ENCODE measurements around the gene USP34. TPM values are rescaled to one million over a fixed set of nuclear protein-coding genes. Genes with fewer than 3 reads are reported as not detected.
A peak's percentile ranks its signal among the peaks of the same experiment; 100 is the strongest.

The USP34 gene
- total and polyA plus RNA-seq, 2 of the 4 experiments (the other 2 are of a cell fraction), result 34.7 to 128 TPM

GRCh38 chr2:61220768-61221167, 250.1 kb downstream of the USP34 start:
- peak; percentile 79 for ATAC-seq (ENCODE audit: low read depth)
- no peak overlapping the region for H3K14ac ChIP-seq (replicated peaks; ENCODE audit: low read depth, low read length)
- H3K36me3 ChIP-seq (ENCODE audit: control insufficient read depth, insufficient read depth, low read length), result peaks cover 20% of the 10 kb centered on the region
- H3K23ac ChIP-seq (ENCODE audit: low read depth, low read length), result 0 out of 2 replicates have a peak overlapping the region, but pooled peaks have one; percentile 36
- H2BK20ac ChIP-seq (ENCODE audit: low read depth, low read length), result no peak overlapping the region
- no peak overlapping the region for H2AFZ ChIP-seq (replicated peaks; ENCODE audit: low read length, poor library complexity)
- dilution Hi-C loops (cut with HindIII; ENCODE audit: low sequenced_read_pairs, unreplicated experiment) (no loop called here), in situ Hi-C loops (cut with MboI; ENCODE audit: low sequenced_read_pairs) (no loop called here), intact Hi-C loops (cut with micrococcal nuclease) (no loop called here)
- H3K9me1 ChIP-seq (ENCODE audit: insufficient read depth, low read length), result peaks cover 5% of the 10 kb centered on the region; the same call in 1 of the 2 replicates
- WGBS, 2 experiments (ENCODE audit: extremely low coverage in 2 of 2, insufficient read length in 1 of 2), result no CpG with 5 or more reads among the region's 2 CpGs
- H3K4me2 ChIP-seq (ENCODE audit: low read depth, low read length), result no peak overlapping the region
- H3K18ac ChIP-seq (ENCODE audit: low read depth, low read length), result no peak overlapping the region
- no peak overlapping the region for H4K5ac ChIP-seq (ENCODE audit: low read depth, low read length)
- TF ChIP-seq CHD1 (IDR thresholded peaks at IDR 0.05; ENCODE audit: low read depth, low read length) (no peak), SMC3 (IDR thresholded peaks at IDR 0.05; ENCODE audit: low read depth, low read length) (no peak), CTCF (conservative IDR thresholded peaks at IDR 0.05; ENCODE audit: low read depth, low read length) (no peak), NFE2L2 (IDR thresholded peaks at IDR 0.05; ENCODE audit: low read depth, low read length) (no peak), ELK1 (IDR thresholded peaks at IDR 0.05; ENCODE audit: borderline replicate concordance, low read depth, low read length) (no peak), RCOR1 (IDR thresholded peaks at IDR 0.05; ENCODE audit: insufficient replicate concordance, low read length) (no peak), MAZ (IDR thresholded peaks at IDR 0.05; ENCODE audit: borderline replicate concordance, low read depth, low read length) (no peak), MAFK (IDR thresholded peaks at IDR 0.05; ENCODE audit: low read depth, low read length) (no peak; the same call in 1 of the 2 replicates), RFX5 (IDR thresholded peaks at IDR 0.05; ENCODE audit: low read depth, low read length) (no peak), POLR2A (IDR thresholded peaks at IDR 0.05; ENCODE audit: low read depth, low read length) (no peak)
- no peak overlapping the region for H2AK9ac ChIP-seq (replicated peaks; ENCODE audit: low read depth, low read length, poor library complexity)
- no TSS peak for BruUV-seq (replicated peaks)
- H4K8ac ChIP-seq (ENCODE audit: low read depth in 2 of 2, low read length in 2 of 2), result no peak overlapping the region
- H3K27ac ChIP-seq (ENCODE audit: insufficient read depth, low read length), result no peak overlapping the region
- CTCF ChIA-PET, result interaction anchor here (0.9 kb wide), 1 partner anchor 9 kb away, joined by 4 read pairs; no protein-coding TSS in a partner anchor
- H3K4ac ChIP-seq (ENCODE audit: low read depth, low read length), result no peak overlapping the region
- H3K4me3 ChIP-seq (ENCODE audit: insufficient read depth, low read depth, low read length), result no peak overlapping the region
- H2BK120ac ChIP-seq (ENCODE audit: low read depth, low read length), result no peak overlapping the region
- H3K27me3 ChIP-seq (ENCODE audit: control insufficient read depth, insufficient read depth, low read length), result no peaks in the 10 kb centered on the region
- peaks cover 0 to 4% of the 10 kb centered on the region in 2 experiments; a peak in 2 of 4 replicates for H3K79me1 ChIP-seq (ENCODE audit: low read depth in 1 of 2, low read length in 2 of 2)
- no peaks in the 10 kb centered on the region for H4K20me1 ChIP-seq (ENCODE audit: insufficient read depth, low read length)
- no peaks in the 10 kb centered on the region for H3K4me1 ChIP-seq (ENCODE audit: control insufficient read depth, insufficient read depth, low read length)
- POLR2A ChIA-PET (ENCODE audit: unreplicated experiment), result no interaction called here
- H3K56ac ChIP-seq (ENCODE audit: extremely low read depth, insufficient read depth, low read length), result no peak overlapping the region
- H2AK5ac ChIP-seq (ENCODE audit: low read depth, low read length), result no peak overlapping the region
- peak; percentile 50 for DNase-seq
- H3K9ac ChIP-seq (ENCODE audit: low read depth, low read length), result no peak overlapping the region
- H2BK5ac ChIP-seq (ENCODE audit: low read depth, low read length, poor library complexity, severe bottlenecking), result no peak overlapping the region
- no peaks in the 10 kb centered on the region for H3K9me3 ChIP-seq (ENCODE audit: control insufficient read depth, insufficient read depth, low read length)
- H4K91ac ChIP-seq (ENCODE audit: insufficient read depth, low read depth, low read length), result no peak overlapping the region
- H2BK15ac ChIP-seq (ENCODE audit: low read depth, low read length), result no peak overlapping the region

Data from IMR-90 (cell line).